NOMO-1 treated with DMSO at 0.1 percent for 48 hours (cell line): ENCODE data around the gene NUP155.
"Not testable (repeated sequence)": the region's sequence is repeated elsewhere in the genome, so short reads cannot be mapped to it uniquely, and the experiment has no call there.

Source experiments
- DNase-seq: peaks from one replicate; lab custom pipeline; 2025; ENCODE audit not compliant: unreplicated experiment; lab: John Stamatoyannopoulos, UW

Gene NUP155

GRCh38 chr5:37370864-37371726, at the start of gene NUP155:
TSS of gene NUP155 (minus strand) at chr5:37371106. CDS start at chr5:37370977, 129 bp downstream.
- peak; percentile 99 for DNase-seq

GRCh38 chr5:37417347-37417746, 46.4 kb upstream of the NUP155 start:
- no peak for DNase-seq

GRCh38 chr5:37415456-37415855, 44.5 kb upstream of the NUP155 start:
- not testable (repeated sequence) for DNase-seq

GRCh38 chr5:37412515-37412914, 41.6 kb upstream of the NUP155 start:
- no peak for DNase-seq

- no peak for DNase-seq
These were observed 29.6 kb upstream of the NUP155 start for GRCh38 chr5:37400501-37400900.

- peak; percentile 59 for DNase-seq
These were observed 25.4 kb upstream of the NUP155 start for GRCh38 chr5:37396352-37396751.

- DNase-seq, result peak; percentile 90
These were observed 20.7 kb upstream of the NUP155 start for GRCh38 chr5:37391591-37391990.

GRCh38 chr5:37379100-37379628, 8.3 kb upstream of the NUP155 start, which contains the start of gene WDR70:
TSS of gene WDR70 (plus strand) at chr5:37379318. CDS start at chr5:37379368, 50 bp downstream.
- peak; percentile 99 for DNase-seq

- DNase-seq, result not testable (repeated sequence)
These were observed 7.2 kb upstream of the NUP155 start for GRCh38 chr5:37378066-37378465.

GRCh38 chr5:37375091-37375490, 4.2 kb upstream of the NUP155 start:
- DNase-seq, result no peak

- DNase-seq, result no peak
These were observed 399 bp downstream of the NUP155 start for GRCh38 chr5:37370550-37370863.

- DNase-seq, result no peak
These were observed 15.7 kb downstream of the NUP155 start for GRCh38 chr5:37355161-37355560.

- DNase-seq, result not testable (repeated sequence)
These were observed 28.2 kb downstream of the NUP155 start for GRCh38 chr5:37342741-37343140.

- DNase-seq, result not testable (repeated sequence)
These were observed 36.2 kb downstream of the NUP155 start for GRCh38 chr5:37334754-37335153.

GRCh38 chr5:37326536-37326935, 44.4 kb downstream of the NUP155 start:
- DNase-seq, result no peak

GRCh38 chr5:37323607-37324006, 47.3 kb downstream of the NUP155 start:
- DNase-seq, result peak; percentile 82

- DNase-seq, result no peak
These were observed 51.7 kb downstream of the NUP155 start for GRCh38 chr5:37319037-37319782.

GRCh38 chr5:37316027-37316426, 54.9 kb downstream of the NUP155 start:
- no peak for DNase-seq

GRCh38 chr5:37310360-37310759, 60.5 kb downstream of the NUP155 start:
- no peak for DNase-seq

GRCh38 chr5:37308793-37309192, 62.1 kb downstream of the NUP155 start:
- peak; percentile 54 for DNase-seq

GRCh38 chr5:37304888-37305287, 66.0 kb downstream of the NUP155 start:
- no peak for DNase-seq

- not testable (repeated sequence) for DNase-seq
These were observed 74.6 kb downstream of the NUP155 start for GRCh38 chr5:37296313-37296712.
